MM.1S (cell line): ENCODE results near the gene CCT7.

ENCODE experiments used
- DNase-seq: peaks from one replicate; pipeline ENCODE4 v3.0.0-alpha.2; 2015
- H2AFZ ChIP-seq: fragments of 300-600 bp; sonication (generic); 2 replicates; pipeline ENCODE4 v1.6.0; 2016; ENCODE audit warnings: antibody characterized with exemption, low read length
- H3F3A ChIP-seq: fragments of 300-600 bp; sonication (generic); 2 replicates; pipeline ENCODE4 v1.6.1; 2016; ENCODE audit warnings: mild to moderate bottlenecking, antibody characterized with exemption, low read length, moderate library complexity, mixed read lengths; ENCODE audit not compliant: insufficient read depth
- H3K27ac ChIP-seq: fragments of 300-600 bp; sonication (generic); 2 replicates; pipeline ENCODE4 v1.5.1; 2016; ENCODE audit warnings: mild to moderate bottlenecking, low read length
- H3K27me3 ChIP-seq: fragments of 300-600 bp; sonication (generic); replicated peaks from 2 replicates; pipeline ENCODE4 v1.6.0; 2016; ENCODE audit warnings: low read length; ENCODE audit not compliant: insufficient read depth
- H3K36me3 ChIP-seq: fragments of 300-600 bp; sonication (generic); replicated peaks from 2 replicates; pipeline ENCODE4 v1.6.1; 2016; ENCODE audit warnings: mild to moderate bottlenecking, low read length, mixed read lengths; ENCODE audit not compliant: insufficient read depth
- H3K4me1 ChIP-seq: fragments of 300-600 bp; sonication (generic); 2 replicates; pipeline ENCODE4 v1.6.1; 2016; ENCODE audit warnings: low read length, mixed read lengths
- H3K4me2 ChIP-seq: fragments of 300-600 bp; sonication (generic); 2 replicates; pipeline ENCODE4 v1.6.0; 2016; ENCODE audit warnings: low read depth, low read length
- H3K4me3 ChIP-seq: fragments of 300-600 bp; sonication (generic); 2 replicates; pipeline ENCODE4 v1.5.1; 2016; ENCODE audit warnings: low read length, mixed read lengths
- H3K79me2 ChIP-seq: fragments of 300-600 bp; sonication (generic); 2 replicates; pipeline ENCODE4 v1.6.1; 2016; ENCODE audit warnings: mixed run types, low read length, mixed read lengths
- H3K9ac ChIP-seq: fragments of 300-600 bp; sonication (generic); 2 replicates; pipeline ENCODE4 v1.6.1; 2016; ENCODE audit warnings: low read length, mixed read lengths
- H3K9me2 ChIP-seq: fragments of 300-600 bp; sonication (generic); replicated peaks from 2 replicates; pipeline ENCODE4 v1.6.1; 2016; ENCODE audit warnings: mild to moderate bottlenecking, low read length, mixed read lengths; ENCODE audit not compliant: insufficient read depth
- H3K9me3 ChIP-seq: fragments of 300-600 bp; sonication (generic); replicated peaks from 2 replicates; pipeline ENCODE4 v1.6.1; 2016; ENCODE audit warnings: mild to moderate bottlenecking, low read length, mixed read lengths; ENCODE audit not compliant: insufficient read depth
- H4K20me1 ChIP-seq: fragments of 300-600 bp; sonication (generic); 2 replicates; pipeline ENCODE4 v1.6.1; 2016; ENCODE audit warnings: mild to moderate bottlenecking, low read length, moderate library complexity, mixed read lengths; ENCODE audit not compliant: insufficient read depth
- EZH2 ChIP-seq: fragments of 300-600 bp; sonication (generic); optimal IDR thresholded peaks from 2 replicates; pipeline ENCODE3; 2017; ENCODE audit warnings: low read depth, mild to moderate bottlenecking, antibody characterized with exemption, low read length, mixed read lengths
- EZH2phosphoT487 ChIP-seq: fragments of 300-600 bp; sonication (generic); IDR thresholded peaks from 2 replicates; pipeline ENCODE4 v1.6.1; 2018; ENCODE audit warnings: antibody characterized with exemption, low read length
- TF ChIP-seq, protein P1 (sequence below): fragments of 300-600 bp; sonication (generic); IDR thresholded peaks from 2 replicates; pipeline ENCODE4 v1.5.1; 2016; ENCODE audit warnings: antibody characterized with exemption, low read length, mixed read lengths

Gene CCT7

DNA sequence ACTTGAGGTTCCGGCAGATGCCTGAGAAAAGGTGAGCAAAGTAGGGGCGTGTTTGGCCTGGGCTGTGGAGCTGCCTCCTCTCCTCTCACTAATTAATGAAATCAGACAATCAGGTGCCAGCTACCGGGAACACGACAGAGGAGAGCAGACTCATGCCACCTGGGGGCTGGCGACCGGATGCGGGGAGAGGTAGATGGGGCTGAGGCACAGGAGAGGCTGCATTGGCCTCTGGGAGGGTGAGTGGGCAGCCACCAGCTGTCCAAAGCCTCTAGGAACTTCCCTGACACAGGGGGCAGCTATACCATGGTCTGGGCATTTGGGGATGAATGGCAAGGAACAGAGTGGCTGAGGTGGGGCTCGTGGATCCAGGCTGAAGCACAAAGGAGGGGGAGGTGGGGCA, 25.2 kb downstream of the CCT7 start:
- H3K9me2 ChIP-seq = no peaks in the 10 kb centered on the region
- no peaks in the 10 kb centered on the region for H3K36me3 ChIP-seq
- no peak overlapping the region for H2AFZ ChIP-seq
- DNase-seq = no peak
- H3K27ac ChIP-seq = no peak overlapping the region
- H3K27me3 ChIP-seq = no peaks in the 10 kb centered on the region
- no peaks in the 10 kb centered on the region for H3K4me1 ChIP-seq
- H3K9me3 ChIP-seq = no peaks in the 10 kb centered on the region
- H4K20me1 ChIP-seq = no peaks in the 10 kb centered on the region
- TF ChIP-seq EZH2phosphoT487 (no peak), EZH2 (no peak)
- TF ChIP-seq, protein P1, sequence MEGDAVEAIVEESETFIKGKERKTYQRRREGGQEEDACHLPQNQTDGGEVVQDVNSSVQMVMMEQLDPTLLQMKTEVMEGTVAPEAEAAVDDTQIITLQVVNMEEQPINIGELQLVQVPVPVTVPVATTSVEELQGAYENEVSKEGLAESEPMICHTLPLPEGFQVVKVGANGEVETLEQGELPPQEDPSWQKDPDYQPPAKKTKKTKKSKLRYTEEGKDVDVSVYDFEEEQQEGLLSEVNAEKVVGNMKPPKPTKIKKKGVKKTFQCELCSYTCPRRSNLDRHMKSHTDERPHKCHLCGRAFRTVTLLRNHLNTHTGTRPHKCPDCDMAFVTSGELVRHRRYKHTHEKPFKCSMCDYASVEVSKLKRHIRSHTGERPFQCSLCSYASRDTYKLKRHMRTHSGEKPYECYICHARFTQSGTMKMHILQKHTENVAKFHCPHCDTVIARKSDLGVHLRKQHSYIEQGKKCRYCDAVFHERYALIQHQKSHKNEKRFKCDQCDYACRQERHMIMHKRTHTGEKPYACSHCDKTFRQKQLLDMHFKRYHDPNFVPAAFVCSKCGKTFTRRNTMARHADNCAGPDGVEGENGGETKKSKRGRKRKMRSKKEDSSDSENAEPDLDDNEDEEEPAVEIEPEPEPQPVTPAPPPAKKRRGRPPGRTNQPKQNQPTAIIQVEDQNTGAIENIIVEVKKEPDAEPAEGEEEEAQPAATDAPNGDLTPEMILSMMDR = no peak
- no peaks in the 10 kb centered on the region; the same call in 1 of the 2 replicates for H3F3A ChIP-seq
- H3K4me2 ChIP-seq = no peak overlapping the region
- H3K4me3 ChIP-seq = no peak overlapping the region
- H3K79me2 ChIP-seq = no peaks in the 10 kb centered on the region
- H3K9ac ChIP-seq = no peak overlapping the region

- Histone ChIP-seq H3K9me2 (no peaks in the 10 kb centered on the region), H3F3A (no peaks in the 10 kb centered on the region; the same call in 1 of the 2 replicates), H2AFZ (no peak overlapping the region), H3K79me2 (no peaks in the 10 kb centered on the region), H3K4me1 (no peaks in the 10 kb centered on the region), H3K4me2 (no peak overlapping the region), H3K9me3 (no peaks in the 10 kb centered on the region), H3K27me3 (no peaks in the 10 kb centered on the region), H3K36me3 (no peaks in the 10 kb centered on the region), H4K20me1 (no peaks in the 10 kb centered on the region), H3K9ac (no peak overlapping the region), H3K27ac (no peak overlapping the region), H3K4me3 (no peak overlapping the region)
- no peak for TF ChIP-seq EZH2
- TF ChIP-seq EZH2phosphoT487 = no peak
- TF ChIP-seq, protein P1 = no peak
- DNase-seq = no peak
These were observed 25.7 kb downstream of the CCT7 start for GRCh38 chr2:73259704-73260337.

DNA sequence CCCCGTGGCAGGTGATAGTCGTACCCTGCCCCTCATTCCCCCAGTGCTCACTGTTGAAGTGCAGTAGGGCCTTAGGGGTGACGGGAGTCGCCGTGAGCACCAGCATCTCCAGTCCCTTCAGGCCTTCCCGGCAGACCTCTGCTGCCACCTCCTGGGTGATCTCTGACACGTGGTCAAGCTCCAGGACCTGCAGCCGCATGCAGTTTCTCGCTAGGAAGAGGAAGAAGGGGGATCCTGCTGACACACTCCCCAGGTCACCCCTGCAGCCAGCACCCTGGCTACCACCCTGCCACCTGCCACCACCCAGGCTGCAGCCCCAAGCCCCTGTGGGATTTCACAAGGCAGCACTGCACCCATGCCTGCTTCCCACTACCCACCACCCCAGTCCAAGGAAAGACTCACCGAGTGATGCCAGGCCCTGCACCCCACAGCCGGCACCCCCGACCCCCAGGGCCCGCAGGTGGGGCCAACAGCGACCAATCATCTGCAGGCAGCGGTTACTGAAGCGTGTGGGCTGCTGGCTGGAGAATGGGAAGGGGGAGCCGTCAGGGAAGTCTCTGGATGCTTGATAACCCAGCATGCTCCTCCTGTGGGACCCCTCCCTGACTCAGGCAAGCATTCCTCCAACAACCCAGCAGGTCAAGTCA, 26.4 kb downstream of the CCT7 start:
- H4K20me1 ChIP-seq = no peaks in the 10 kb centered on the region
- H3K9ac ChIP-seq = no peak overlapping the region
- no peak for TF ChIP-seq EZH2
- TF ChIP-seq EZH2phosphoT487 = no peak
- TF ChIP-seq, protein P1 = peak; percentile 29
- no peaks in the 10 kb centered on the region for H3K36me3 ChIP-seq
- no peaks in the 10 kb centered on the region for H3K27me3 ChIP-seq
- no peaks in the 10 kb centered on the region for H3K4me1 ChIP-seq
- no peaks in the 10 kb centered on the region for H3K9me3 ChIP-seq
- no peak overlapping the region for H3K27ac ChIP-seq
- no peak overlapping the region for H3K4me2 ChIP-seq
- H3F3A ChIP-seq = no peaks in the 10 kb centered on the region; the same call in 1 of the 2 replicates
- DNase-seq = peak; percentile 13
- no peaks in the 10 kb centered on the region for H3K9me2 ChIP-seq
- H3K79me2 ChIP-seq = no peaks in the 10 kb centered on the region
- H2AFZ ChIP-seq = no peak overlapping the region
- H3K4me3 ChIP-seq = no peak overlapping the region
